ENCODE results near the gene GASK1A. TPM values are rescaled to one million over a fixed set of nuclear protein-coding genes. Genes with fewer than 3 reads are reported as not detected.

GASK1A gene
- total and polyA plus RNA-seq, 4 donors: 0.79 to 22.8 (median 4.6) TPM

- no peak for TF ChIP-seq REST (IDR thresholded peaks at IDR 0.05)
- no peak for TF ChIP-seq TAF1 (conservative IDR thresholded peaks at IDR 0.05)
- TF ChIP-seq HNF4A (conservative IDR thresholded peaks at IDR 0.05): no peak
- TF ChIP-seq RXRA (IDR thresholded peaks at IDR 0.05): no peak
Measured at GRCh38 chr3:43028678-43029490, 49.8 kb downstream of the GASK1A start (continued).

DNA sequence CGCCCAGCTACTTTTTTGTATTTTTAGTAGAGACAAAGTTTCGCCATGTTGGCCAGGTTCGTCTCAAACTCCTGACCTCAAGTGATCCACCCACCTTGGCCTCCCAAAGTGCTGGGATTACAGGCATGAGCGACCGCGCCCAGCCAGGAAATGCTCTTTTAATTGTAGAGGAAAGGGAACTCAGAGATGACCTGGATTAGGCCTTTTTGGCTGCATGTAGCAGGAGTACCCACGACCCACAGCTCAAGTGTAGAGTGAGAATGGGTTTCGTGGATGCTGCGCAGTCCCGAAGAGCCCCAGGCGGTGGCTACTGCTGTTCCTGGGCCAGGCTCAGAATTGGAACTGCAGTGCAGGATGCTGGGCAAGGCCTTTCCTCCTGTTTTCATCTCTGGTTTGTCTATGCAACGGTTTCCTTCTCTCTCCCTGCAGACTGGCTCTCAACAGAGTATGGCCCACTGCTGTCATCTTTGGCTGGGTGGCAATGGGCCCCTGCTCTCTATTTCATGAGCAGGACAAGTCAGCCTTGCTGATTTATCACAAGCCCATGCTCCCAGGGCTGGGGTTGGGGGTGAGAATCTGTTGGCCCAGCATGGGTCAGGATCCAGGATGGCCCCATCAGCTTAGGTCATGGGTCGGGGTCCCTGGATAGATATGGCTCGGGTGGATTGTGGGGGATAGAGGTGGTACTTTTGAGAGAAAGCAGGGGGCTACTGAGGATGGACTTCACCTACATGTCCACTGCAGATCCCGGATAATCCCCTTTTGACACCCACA is 51.2 kb downstream of the GASK1A start:
- H3K9ac ChIP-seq (ENCODE audit: low read depth in 1 of 2, low read length in 2 of 2): no peak overlapping the region
- no peak for DNase-seq (ENCODE audit: low spot score)
- no peaks in the 10 kb centered on the region for H3K27me3 ChIP-seq (ENCODE audit: control insufficient read depth in 4 of 4, insufficient read depth in 4 of 4, low read length in 3 of 4)
- no peaks in the 10 kb centered on the region for H3K9me3 ChIP-seq (ENCODE audit: control insufficient read depth in 4 of 4, low read length in 3 of 4)
- no peak overlapping the region for H3K4me3 ChIP-seq (ENCODE audit: low read depth in 1 of 3, low read length in 3 of 3)
- WGBS: 93% methylated on average over 15 of the region's 15 CpGs
- no peak overlapping the region for H3K27ac ChIP-seq (ENCODE audit: low read depth in 1 of 2, low read length in 2 of 2)
- peaks cover 0 to 11% (median 2%) of the 10 kb centered on the region in 4 donors for H3K36me3 ChIP-seq (ENCODE audit: control insufficient read depth in 4 of 4, insufficient read depth in 3 of 4, low read depth in 1 of 4, low read length in 3 of 4)
- TF ChIP-seq CTCF (IDR thresholded peaks at IDR 0.05; ENCODE audit: low read depth, low read length, missing input control): no peak
- no peak for TF ChIP-seq HNF4A (conservative IDR thresholded peaks at IDR 0.05)
- no peak for TF ChIP-seq RXRA (IDR thresholded peaks at IDR 0.05)
- TF ChIP-seq NR2F2 (IDR thresholded peaks at IDR 0.05): no peak
- TF ChIP-seq RAD21 (IDR thresholded peaks at IDR 0.05): no peak
- TF ChIP-seq FOXA1 (IDR thresholded peaks at IDR 0.05): no peak
- TF ChIP-seq, protein P1, sequence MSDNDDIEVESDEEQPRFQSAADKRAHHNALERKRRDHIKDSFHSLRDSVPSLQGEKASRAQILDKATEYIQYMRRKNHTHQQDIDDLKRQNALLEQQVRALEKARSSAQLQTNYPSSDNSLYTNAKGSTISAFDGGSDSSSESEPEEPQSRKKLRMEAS (IDR thresholded peaks at IDR 0.05): no peak
- TF ChIP-seq EGR1 (IDR thresholded peaks at IDR 0.05; ENCODE audit: low read depth in 2 of 2): no peak
- TF ChIP-seq YY1 (IDR thresholded peaks at IDR 0.05): no peak
- TF ChIP-seq GABPA (IDR thresholded peaks at IDR 0.05 in 1 of 2, conservative IDR thresholded peaks at IDR 0.05 in 1 of 2): no peak
- no peak for TF ChIP-seq FOXA2 (IDR thresholded peaks at IDR 0.05)
- TF ChIP-seq ATF3 (IDR thresholded peaks at IDR 0.05): no peak
- TF ChIP-seq HNF4G (IDR thresholded peaks at IDR 0.05): no peak
- TF ChIP-seq, protein P2, sequence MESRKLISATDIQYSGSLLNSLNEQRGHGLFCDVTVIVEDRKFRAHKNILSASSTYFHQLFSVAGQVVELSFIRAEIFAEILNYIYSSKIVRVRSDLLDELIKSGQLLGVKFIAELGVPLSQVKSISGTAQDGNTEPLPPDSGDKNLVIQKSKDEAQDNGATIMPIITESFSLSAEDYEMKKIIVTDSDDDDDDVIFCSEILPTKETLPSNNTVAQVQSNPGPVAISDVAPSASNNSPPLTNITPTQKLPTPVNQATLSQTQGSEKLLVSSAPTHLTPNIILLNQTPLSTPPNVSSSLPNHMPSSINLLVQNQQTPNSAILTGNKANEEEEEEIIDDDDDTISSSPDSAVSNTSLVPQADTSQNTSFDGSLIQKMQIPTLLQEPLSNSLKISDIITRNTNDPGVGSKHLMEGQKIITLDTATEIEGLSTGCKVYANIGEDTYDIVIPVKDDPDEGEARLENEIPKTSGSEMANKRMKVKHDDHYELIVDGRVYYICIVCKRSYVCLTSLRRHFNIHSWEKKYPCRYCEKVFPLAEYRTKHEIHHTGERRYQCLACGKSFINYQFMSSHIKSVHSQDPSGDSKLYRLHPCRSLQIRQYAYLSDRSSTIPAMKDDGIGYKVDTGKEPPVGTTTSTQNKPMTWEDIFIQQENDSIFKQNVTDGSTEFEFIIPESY (IDR thresholded peaks at IDR 0.05): no peak
- no peak for TF ChIP-seq TAF1 (conservative IDR thresholded peaks at IDR 0.05)
- no peak for TF ChIP-seq REST (IDR thresholded peaks at IDR 0.05)
- TF ChIP-seq JUND (IDR thresholded peaks at IDR 0.05): no peak
- H3K4me1 ChIP-seq (ENCODE audit: control insufficient read depth in 4 of 4, insufficient read depth in 4 of 4, low read length in 3 of 4): peaks cover 0 to 4% (median 0%) of the 10 kb centered on the region in 4 donors
